IMR-90 (cell line): Measurements from ENCODE around the gene SURF6. TPM values are rescaled to one million over a fixed set of nuclear protein-coding genes. Genes with fewer than 3 reads are reported as not detected.

Source experiments
- ATAC-seq: fragments of 200-7000 bp; cut with Tn5 transposase; 2 replicates; pipeline ENCODE4 v1.9.1; 2020; ENCODE audit warnings: low read depth, mild to moderate bottlenecking, moderate library complexity
- BruUV-seq: library from RNA; stranded (reverse); fragments of 400-500 nt; replicated peaks from 2 replicates; lab custom pipeline; 2021; lab: Mats Ljungman, UMichigan
- CTCF ChIA-PET: fragments of 300-600 bp; formaldehyde crosslinking; extraction: SDS; loops from one replicate; lab custom pipeline; 2021; ENCODE audit warnings: antibody characterized with exemption; lab: Yijun Ruan, JAX
- POLR2A ChIA-PET: fragments of 300-600 bp; sonication (Branson Sonifier 250); formaldehyde crosslinking; loops from one replicate; lab custom pipeline; 2022; ENCODE audit warnings: antibody characterized with exemption; ENCODE audit not compliant: unreplicated experiment; lab: Charles Lee
- DNase-seq: peaks from one replicate; pipeline ENCODE4 v3.0.0; 2013
- H2AFZ ChIP-seq: replicated peaks from 2 replicates; pipeline ENCODE3; 2013; ENCODE audit warnings: low read length, mild to moderate bottlenecking; ENCODE audit not compliant: poor library complexity
- H2AK5ac ChIP-seq: 2 replicates; pipeline ENCODE4 v1.6.1; 2013; ENCODE audit warnings: low read depth, low read length, inconsistent platforms
- H2AK9ac ChIP-seq: replicated peaks from 2 replicates; pipeline ENCODE3; 2013; ENCODE audit warnings: mild to moderate bottlenecking, low read depth, low read length, moderate library complexity; ENCODE audit not compliant: poor library complexity
- H2BK120ac ChIP-seq: 2 replicates; pipeline ENCODE4 v1.6.1; 2013; ENCODE audit warnings: low read depth, low read length, inconsistent platforms
- H2BK15ac ChIP-seq: 3 replicates; pipeline ENCODE4 v1.6.1; 2013; ENCODE audit warnings: low read depth, low read length, inconsistent platforms
- H2BK20ac ChIP-seq: 2 replicates; pipeline ENCODE4 v1.6.1; 2013; ENCODE audit warnings: low read depth, mild to moderate bottlenecking, inconsistent platforms, low read length, moderate library complexity
- H2BK5ac ChIP-seq: 2 replicates; pipeline ENCODE4 v1.6.1; 2013; ENCODE audit warnings: mild to moderate bottlenecking, low read depth, low read length, inconsistent platforms; ENCODE audit not compliant: poor library complexity, severe bottlenecking
- H3K14ac ChIP-seq: replicated peaks from 2 replicates; pipeline ENCODE4 v1.6.1; 2013; ENCODE audit warnings: low read depth, low read length, inconsistent platforms
- H3K18ac ChIP-seq: 2 replicates; pipeline ENCODE4 v1.6.1; 2013; ENCODE audit warnings: low read depth, low read length, control low read depth
- H3K23ac ChIP-seq: 2 replicates; pipeline ENCODE4 v1.6.1; 2013; ENCODE audit warnings: low read depth, low read length, inconsistent platforms
- H3K27ac ChIP-seq: 2 replicates; pipeline ENCODE4 v1.5.1; 2013; ENCODE audit warnings: mild to moderate bottlenecking, control low read depth, low read length; ENCODE audit not compliant: insufficient read depth
- H3K27me3 ChIP-seq: 2 replicates; pipeline ENCODE4 v1.6.1; 2013; ENCODE audit warnings: low read length; ENCODE audit not compliant: control insufficient read depth, insufficient read depth
- H3K36me3 ChIP-seq: 2 replicates; pipeline ENCODE4 v1.6.1; 2013; ENCODE audit warnings: low read length, mixed read lengths; ENCODE audit not compliant: control insufficient read depth, insufficient read depth
- H3K4ac ChIP-seq: 2 replicates; pipeline ENCODE4 v1.6.1; 2013; ENCODE audit warnings: low read depth, low read length, inconsistent platforms
- H3K4me1 ChIP-seq: 2 replicates; pipeline ENCODE4 v1.6.1; 2013; ENCODE audit warnings: low read length, mixed read lengths; ENCODE audit not compliant: control insufficient read depth, insufficient read depth
- H3K4me2 ChIP-seq: 2 replicates; pipeline ENCODE4 v1.6.1; 2013; ENCODE audit warnings: low read depth, mild to moderate bottlenecking, control low read depth, low read length, moderate library complexity
- H3K4me3 ChIP-seq: 2 replicates; pipeline ENCODE4 v1.5.1; 2013; ENCODE audit warnings: low read depth, mild to moderate bottlenecking, control low read depth, low read length, moderate library complexity; ENCODE audit not compliant: insufficient read depth
- H3K56ac ChIP-seq: 2 replicates; pipeline ENCODE4 v1.6.1; 2013; ENCODE audit warnings: low read length, inconsistent platforms; ENCODE audit not compliant: insufficient read depth; ENCODE audit errors: extremely low read depth
- H3K79me1 ChIP-seq, 2 experiments: 2 replicates each; pipeline ENCODE4 v1.6.1; 2013; ENCODE audit warnings: low read length in 2 of 2, inconsistent platforms in 1 of 2, low read depth in 1 of 2
- H3K9ac ChIP-seq: 2 replicates; pipeline ENCODE4 v1.6.1; 2013; ENCODE audit warnings: low read depth, low read length, control low read depth
- H3K9me1 ChIP-seq: 2 replicates; pipeline ENCODE4 v1.6.1; 2013; ENCODE audit warnings: low read length, inconsistent platforms; ENCODE audit not compliant: insufficient read depth
- H3K9me3 ChIP-seq: 2 replicates; pipeline ENCODE4 v1.6.1; 2013; ENCODE audit warnings: low read length; ENCODE audit not compliant: control insufficient read depth, insufficient read depth
- H4K20me1 ChIP-seq: 2 replicates; pipeline ENCODE4 v1.6.1; 2013; ENCODE audit warnings: low read length, inconsistent platforms; ENCODE audit not compliant: insufficient read depth
- H4K5ac ChIP-seq: 2 replicates; pipeline ENCODE4 v1.6.1; 2013; ENCODE audit warnings: mild to moderate bottlenecking, low read depth, low read length, control low read depth
- H4K8ac ChIP-seq, 2 experiments: 2 replicates each; pipeline ENCODE4 v1.6.1; 2013; ENCODE audit warnings: low read depth in 2 of 2, low read length in 2 of 2, control low read depth in 1 of 2, inconsistent platforms in 1 of 2
- H4K91ac ChIP-seq: 2 replicates; pipeline ENCODE4 v1.6.1; 2013; ENCODE audit warnings: low read depth, low read length, inconsistent platforms; ENCODE audit not compliant: insufficient read depth
- BHLHE40 ChIP-seq: fragments of 150-350 bp; IDR thresholded peaks from 2 replicates; pipeline ENCODE4 v1.6.1; 2016; ENCODE audit warnings: mild to moderate bottlenecking, low read depth, low read length
- CEBPB ChIP-seq: IDR thresholded peaks from 2 replicates; pipeline ENCODE4 v1.6.1; 2012; ENCODE audit warnings: low read depth, low read length, improper control_type of control experiment
- CHD1 ChIP-seq: IDR thresholded peaks from 2 replicates; pipeline ENCODE4 v1.6.1; 2012; ENCODE audit warnings: low read depth, low read length, improper control_type of control experiment
- ELK1 ChIP-seq: fragments of 150-350 bp; IDR thresholded peaks from 2 replicates; pipeline ENCODE4 v1.6.1; 2016; ENCODE audit warnings: low read depth, mild to moderate bottlenecking, low read length, moderate library complexity, borderline replicate concordance
- FOS ChIP-seq: fragments of 150-350 bp; IDR thresholded peaks from 2 replicates; pipeline ENCODE4 v1.6.1; 2016; ENCODE audit warnings: low read depth, low read length
- MAFK ChIP-seq: IDR thresholded peaks from 2 replicates; pipeline ENCODE4 v1.6.1; 2012; ENCODE audit warnings: low read depth, low read length, improper control_type of control experiment
- MAZ ChIP-seq: IDR thresholded peaks from 2 replicates; pipeline ENCODE4 v1.6.1; 2012; ENCODE audit warnings: low read depth, mild to moderate bottlenecking, low read length, improper control_type of control experiment, moderate library complexity, borderline replicate concordance
- MXI1 ChIP-seq: IDR thresholded peaks from 2 replicates; pipeline ENCODE4 v1.6.1; 2012; ENCODE audit warnings: low read depth, mild to moderate bottlenecking, low read length, moderate library complexity, borderline replicate concordance
- NFE2L2 ChIP-seq: fragments of 150-350 bp; IDR thresholded peaks from 2 replicates; pipeline ENCODE4 v1.6.1; 2016; ENCODE audit warnings: low read depth, mild to moderate bottlenecking, low read length
- POLR2A ChIP-seq: IDR thresholded peaks from 2 replicates; pipeline ENCODE4 v1.6.1; 2012; ENCODE audit warnings: mild to moderate bottlenecking, low read depth, low read length
- RAD21 ChIP-seq: IDR thresholded peaks from 2 replicates; pipeline ENCODE4 v1.6.1; 2012; ENCODE audit warnings: low read length, improper control_type of control experiment
- RCOR1 ChIP-seq: IDR thresholded peaks from 2 replicates; pipeline ENCODE4 v1.6.1; 2012; ENCODE audit warnings: mild to moderate bottlenecking, low read length, improper control_type of control experiment; ENCODE audit not compliant: insufficient replicate concordance
- RFX5 ChIP-seq: IDR thresholded peaks from 2 replicates; pipeline ENCODE4 v1.8.0; 2012; ENCODE audit warnings: low read depth, mild to moderate bottlenecking, low read length, moderate library complexity
- USF2 ChIP-seq: fragments of 150-350 bp; IDR thresholded peaks from 2 replicates; pipeline ENCODE4 v1.6.1; 2017; ENCODE audit warnings: mild to moderate bottlenecking, antibody characterized with exemption, low read length, low read depth
- WGBS, 2 experiments: methylation state at CpG; one replicate each; pipeline versions ENCODE4 v1.1.5 to v1.1.7; 2013; ENCODE audit warnings: missing lambda C conversion rate in 2 of 2; ENCODE audit not compliant: insufficient read length in 1 of 2; ENCODE audit errors: extremely low coverage in 2 of 2; 5-methylcytosine and 5-hydroxymethylcytosine counted together
- dilution Hi-C: fragments of 300-500 bp; cut with HindIII; formaldehyde crosslinking; loops from one replicate; pipeline ENCODE4 v1.14.3; 2018; ENCODE audit warnings: low sequenced_read_pairs; ENCODE audit not compliant: unreplicated experiment
- in situ Hi-C: fragments of 300-500 bp; cut with MboI; formaldehyde crosslinking; loops from 3 replicates; pipeline ENCODE4 v1.14.3; 2019; ENCODE audit warnings: low sequenced_read_pairs, inconsistent platforms, mixed read lengths
- intact Hi-C: fragments of 100-400 bp; cut with micrococcal nuclease; formaldehyde crosslinking; loops from 2 replicates; pipeline ENCODE4 v1.10.0; 2022
- polyA plus RNA-seq, 3 experiments: library from polyadenylated mRNA; depleted of rRNA; stranded (reverse); fragments of >200 nt; gene quantifications; 2 replicates each; pipeline ENCODE4 v1.2.3, GENCODE V29; 2012; ENCODE audit warnings: low replicate concordance in 1 of 3
- total RNA-seq: library from RNA; depleted of rRNA; stranded (reverse); fragments of >200 nt; gene quantifications from 2 replicates; pipeline ENCODE4 v1.2.3, GENCODE V29; 2012

The SURF6 gene
- total and polyA plus RNA-seq, 2 of the 4 experiments (the other 2 are of a cell fraction): 6.1 to 12.8 TPM

- H4K20me1 ChIP-seq: peaks cover 43% of the 10 kb centered on the region
- peak within 1 kb of the TSS; percentile 91 for H3K4ac ChIP-seq
- no TSS peak for BruUV-seq
- ATAC-seq (peak; percentile 95), DNase-seq (peak; percentile 94)
- no peak within 1 kb of the TSS for H2BK20ac ChIP-seq
- peak within 1 kb of the TSS; percentile 96 for H2AFZ ChIP-seq
- H3K9me3 ChIP-seq: no peaks in the 10 kb centered on the region
- in situ Hi-C loops (no loop called here), dilution Hi-C loops (no loop called here), intact Hi-C loops (no loop called here)
- peak within 1 kb of the TSS; percentile 84 for H3K4me3 ChIP-seq
- ChIA-PET POLR2A (no interaction called here), CTCF (no interaction called here)
- H3K23ac ChIP-seq: peak within 1 kb of the TSS; percentile 87
- peak within 1 kb of the TSS; percentile 94 for H2AK9ac ChIP-seq
- peak within 1 kb of the TSS; percentile 58; the same call in 1 of the 2 replicates for H2BK120ac ChIP-seq
- H3K18ac ChIP-seq: peak within 1 kb of the TSS; percentile 12
- H3K36me3 ChIP-seq: peaks cover 19% of the 10 kb centered on the region
- H2AK5ac ChIP-seq: peak within 1 kb of the TSS; percentile 76
- H3K4me1 ChIP-seq: peaks cover 11% of the 10 kb centered on the region
- peak within 1 kb of the TSS; percentile 97 for H3K9ac ChIP-seq
- 0 out of 3 replicates have a peak within 1 kb of the TSS, but pooled peaks have one; percentile 3 for H2BK15ac ChIP-seq
- peak within 1 kb of the TSS; percentile 65 for H4K91ac ChIP-seq
- peak within 1 kb of the TSS; percentile 62 for H4K5ac ChIP-seq
- 0% methylated on average over 87 of the region's 120 CpGs; no CpG with 5 or more reads in 1 of the 2 experiments for WGBS, 2 experiments
- peaks cover 13% of the 10 kb centered on the region for H3K9me1 ChIP-seq
- peak within 1 kb of the TSS; percentile 89 for H3K27ac ChIP-seq
- peak within 1 kb of the TSS; percentile 37 to 82; a peak in 3 of 4 replicates for H4K8ac ChIP-seq
- peaks cover 0 to 26% of the 10 kb centered on the region in 2 experiments; a peak in 2 of 4 replicates for H3K79me1 ChIP-seq
- no peaks in the 10 kb centered on the region for H3K27me3 ChIP-seq
- peak within 1 kb of the TSS; percentile 91 for H3K56ac ChIP-seq
- H2BK5ac ChIP-seq: peak within 1 kb of the TSS; percentile 86
- H3K4me2 ChIP-seq: peak within 1 kb of the TSS; percentile 97
- peak within 1 kb of the TSS; percentile 89 for H3K14ac ChIP-seq
- TF ChIP-seq MXI1 (peak; percentile 24; the same call in 1 of the 2 replicates), NFE2L2 (no peak), USF2 (no peak), RCOR1 (no peak), CHD1 (peak; percentile 79), POLR2A (peak; percentile 98), MAFK (no peak), CEBPB (no peak), ELK1 (0 out of 2 replicates have a peak, but pooled peaks have one; percentile 14), BHLHE40 (0 out of 2 replicates have a peak, but pooled peaks have one; percentile 15), RAD21 (no peak), MAZ (peak; percentile 58; the same call in 1 of the 2 replicates), RFX5 (no peak), FOS (no peak)
These were observed 40.0 kb upstream of the SURF6 start, which contains the start of the genes STKLD1 and SURF4 for GRCh38 chr9:133375724-133376654. Gene STKLD1 (plus strand): TSS chr9:133376366. CDS start chr9:133376474, 108 bp downstream. Gene SURF4 (minus strand): TSS chr9:133376060. CDS start chr9:133375969, 91 bp downstream.
